ENCODE measurements around the gene ZNF714. TPM values are rescaled to one million over a fixed set of nuclear protein-coding genes. Genes with fewer than 3 reads are reported as not detected.

Gene ZNF714
- total and polyA plus RNA-seq, 9 of the 15 experiments (the other 6 are each of a cell fraction or from before 2014, with no cell fraction given): 16.2 to 40.8 (median 28.9) TPM

GRCh38 chr19:21147540-21147939 is 65.5 kb downstream of the ZNF714 start:
- ChIA-PET CTCF (ENCODE audit: low intra/inter-chr PET ratio) (no interaction called here), POLR2A (interaction anchor here (1.1 to 1.5 kb wide), 2 partner anchors 11 to 50 kb away, joined by 3 to 5 read pairs; no protein-coding TSS in a partner anchor)
- Histone ChIP-seq H2AFZ (ENCODE audit: low read depth, low read length) (no peak overlapping the region), H3K9ac (ENCODE audit: insufficient read depth in 1 of 2, low read depth in 2 of 2, low read length in 2 of 2) (no peak overlapping the region), H3K4me1 (replicated peaks in 1 of 2; ENCODE audit: control insufficient read depth in 2 of 2, insufficient read depth in 2 of 2, low read length in 2 of 2) (peaks cover 4 to 10% of the 10 kb centered on the region in 2 experiments; a peak in 3 of 5 replicates), H3K27me3 (ENCODE audit: control insufficient read depth in 2 of 2, insufficient read depth in 2 of 2, low read length in 2 of 2) (no peaks in the 10 kb centered on the region), H3K9me1 (ENCODE audit: control insufficient read depth, insufficient read depth, low read length) (no peaks in the 10 kb centered on the region), H3K4me3 (no peak overlapping the region), H3K36me3 (ENCODE audit: control insufficient read depth, insufficient read depth, low read length) (peaks cover 88% of the 10 kb centered on the region), H4K20me1 (replicated peaks; ENCODE audit: control insufficient read depth, insufficient read depth, low read length) (no peaks in the 10 kb centered on the region), H3K9me3 (replicated peaks; ENCODE audit: control insufficient read depth, insufficient read depth, low read depth, low read length) (no peaks in the 10 kb centered on the region), H3K4me2 (ENCODE audit: insufficient read depth, low read length) (no peak overlapping the region), H3K79me2 (ENCODE audit: control insufficient read depth, insufficient read depth, low read length) (peaks cover 62% of the 10 kb centered on the region), H3K27ac (ENCODE audit: extremely low read depth, low read depth, low read length) (no peak overlapping the region)
- no peak for ATAC-seq
- DNase-seq (ENCODE audit: extremely low read depth in 1 of 4, low spot score in 3 of 4): no peak
- TF ChIP-seq CEBPB (tag; IDR thresholded peaks at IDR 0.05) (0 out of 2 replicates have a peak, but pooled peaks have one; percentile 1), PBX2 (CRISPR knock-in tag; IDR thresholded peaks at IDR 0.05; ENCODE audit: low read depth) (no peak), PBX2 (tag; conservative IDR thresholded peaks at IDR 0.05; ENCODE audit: low read depth) (peak; percentile 61), TCF7 (IDR thresholded peaks at IDR 0.05; ENCODE audit: borderline replicate concordance) (no peak)
- intact Hi-C loops (cut with micrococcal nuclease) (no loop called here), in situ Hi-C loops (cut with MboI) (no loop called here)
- no TSS peak for BruUV-seq (replicated peaks)
- 89% methylated on average over 1 of the region's 1 CpG for WGBS (ENCODE audit: insufficient coverage, low coverage, missing lambda C conversion rate)
- no peak for FAIRE-seq

Measured in K562 (cell line).